GM21619 (cell line): ENCODE data around the gene OR2B2.

Experiments used
- ATAC-seq: cut with Tn5 transposase; IDR thresholded peaks from one replicate; pipeline ENCODE4 v1.9.1; 2021; ENCODE audit not compliant: unreplicated experiment

Gene OR2B2

GRCh38 chr6:27893836-27894807 lies 18.1 kb downstream of the OR2B2 start:
- no peak for ATAC-seq

DNA sequence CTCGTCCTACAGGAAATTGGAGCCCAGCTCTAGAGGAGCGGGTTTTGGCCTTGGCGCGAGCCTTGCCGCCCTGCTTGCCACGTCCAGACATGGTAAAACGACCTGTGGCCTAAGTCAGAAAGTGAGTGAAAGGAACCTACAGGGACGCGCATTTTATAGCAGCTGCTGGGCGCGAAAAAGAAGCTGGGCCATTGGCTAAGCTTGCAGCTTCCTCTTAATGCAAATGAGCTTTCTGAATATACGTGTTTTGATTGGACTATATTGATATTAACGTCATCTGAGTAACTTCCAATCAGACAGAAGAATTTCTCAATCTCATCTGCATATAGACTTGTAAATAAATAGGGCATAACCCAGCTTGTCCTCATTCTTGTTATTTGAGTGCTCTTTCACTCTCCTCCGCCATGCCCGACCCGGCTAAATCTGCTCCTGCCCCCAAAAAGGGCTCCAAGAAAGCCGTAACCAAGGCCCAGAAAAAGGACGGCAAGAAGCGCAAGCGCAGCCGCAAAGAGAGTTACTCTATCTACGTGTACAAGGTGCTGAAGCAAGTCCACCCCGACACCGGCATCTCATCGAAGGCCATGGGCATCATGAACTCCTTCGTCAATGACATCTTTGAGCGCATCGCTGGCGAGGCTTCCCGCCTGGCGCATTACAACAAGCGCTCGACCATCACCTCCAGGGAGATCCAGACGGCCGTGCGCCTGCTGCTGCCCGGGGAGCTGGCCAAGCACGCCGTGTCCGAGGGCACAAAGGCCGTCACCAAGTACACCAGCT lies 18.9 kb downstream of the OR2B2 start:
- peak; percentile 47 for ATAC-seq

DNA sequence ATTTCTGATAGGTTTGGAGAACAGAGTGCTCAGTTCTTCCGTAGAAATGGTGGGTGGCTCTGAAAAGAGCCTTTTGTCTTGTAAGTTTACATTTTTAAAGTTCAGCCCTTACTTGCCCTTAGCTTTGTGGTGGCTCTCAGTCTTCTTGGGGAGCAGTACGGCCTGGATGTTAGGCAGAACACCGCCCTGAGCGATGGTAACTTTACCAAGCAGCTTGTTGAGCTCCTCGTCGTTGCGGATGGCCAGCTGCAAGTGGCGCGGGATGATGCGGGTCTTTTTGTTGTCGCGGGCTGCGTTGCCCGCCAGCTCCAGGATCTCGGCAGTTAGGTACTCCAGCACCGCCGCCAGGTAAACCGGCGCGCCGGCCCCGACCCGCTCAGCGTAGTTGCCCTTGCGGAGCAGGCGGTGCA lies 19.5 kb downstream of the OR2B2 start:
- ATAC-seq, result no peak

DNA sequence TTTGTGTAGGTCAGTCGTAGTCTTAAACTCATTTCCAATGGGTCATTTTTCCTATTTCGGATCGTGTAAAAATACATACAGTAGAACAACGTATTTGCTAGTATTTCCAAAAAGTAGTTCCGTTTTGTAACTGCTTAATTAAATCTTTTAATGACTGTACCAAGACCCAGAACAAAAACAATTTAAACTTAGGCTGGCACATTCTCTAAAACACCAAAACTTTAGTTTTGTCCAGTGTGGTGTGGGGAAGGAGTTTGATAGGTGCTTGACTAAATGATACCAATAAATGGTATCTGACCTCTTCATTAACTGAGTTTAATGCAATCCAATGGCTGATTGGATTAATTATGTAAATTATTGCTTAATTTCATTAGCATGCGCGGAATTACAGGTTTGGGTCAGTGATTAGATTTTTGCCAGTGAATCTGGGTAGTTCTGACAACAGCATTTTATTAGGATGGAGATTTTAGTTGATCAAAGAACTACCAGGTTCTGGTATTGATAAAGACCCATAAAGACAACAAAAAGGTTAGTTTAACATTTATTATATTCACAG lies 20.8 kb downstream of the OR2B2 start:
- no peak for ATAC-seq

GRCh38 chr6:27890445-27891319 lies 21.5 kb downstream of the OR2B2 start:
- peak; percentile 42 for ATAC-seq

- ATAC-seq, result no peak
These were observed 22.4 kb downstream of the OR2B2 start for GRCh38 chr6:27889628-27890444.

DNA sequence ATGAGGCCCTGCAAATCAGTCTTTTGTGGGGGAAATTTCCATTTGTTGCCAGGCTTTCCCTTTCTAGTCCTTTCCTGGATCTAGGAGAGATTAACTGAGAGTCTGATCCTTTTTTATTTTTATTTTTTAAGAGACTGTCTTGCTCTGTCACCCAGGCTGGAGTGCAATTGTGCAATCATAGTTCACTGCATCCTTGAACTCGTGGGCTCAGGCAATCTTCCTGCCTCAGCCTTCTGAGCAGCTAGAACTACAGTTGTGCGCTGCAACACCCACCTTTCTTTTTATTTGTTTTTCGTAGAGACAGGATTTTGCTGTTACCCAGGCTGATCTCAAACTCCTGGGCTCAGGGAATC lies 22.9 kb downstream of the OR2B2 start:
- ATAC-seq, result no peak

DNA sequence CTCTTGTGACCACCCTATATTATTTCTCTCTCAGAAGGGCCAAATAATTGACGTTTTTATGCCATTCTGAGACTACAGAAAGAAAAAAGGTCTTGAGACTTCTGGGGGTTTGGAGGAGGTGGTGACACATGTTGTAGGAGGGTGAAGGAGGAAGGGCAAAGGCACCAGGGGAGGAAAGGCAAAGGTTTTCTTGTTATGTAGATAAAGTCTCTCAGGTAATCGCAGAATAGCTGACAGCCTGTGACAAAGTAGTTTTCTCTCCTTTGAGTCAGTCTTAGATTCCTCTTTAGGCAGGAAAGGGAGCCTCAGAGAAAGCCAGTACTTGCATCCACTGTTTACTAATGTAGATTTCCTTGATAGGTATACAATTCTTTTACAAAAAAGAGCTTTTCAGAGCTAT lies 23.6 kb downstream of the OR2B2 start:
- ATAC-seq, result no peak

DNA sequence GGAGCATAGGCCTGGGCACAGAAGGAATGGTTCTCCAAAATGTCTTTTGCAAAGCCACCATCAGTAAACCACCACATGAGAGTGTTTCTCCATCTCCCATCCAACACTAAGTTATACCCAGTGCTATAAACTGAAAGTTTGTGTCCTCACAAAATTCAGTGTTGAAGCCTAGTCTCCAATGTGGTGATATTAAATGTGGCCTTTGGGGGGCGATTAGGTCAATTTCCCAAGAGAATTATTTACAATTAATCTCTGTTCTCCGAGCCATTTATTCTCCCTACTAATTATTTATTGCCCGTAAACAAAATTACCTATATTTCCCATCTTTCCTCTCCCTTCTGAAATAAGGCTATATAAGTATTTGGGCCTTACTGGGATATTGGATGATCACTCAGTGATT lies 26.1 kb downstream of the OR2B2 start:
- ATAC-seq, result no peak

DNA sequence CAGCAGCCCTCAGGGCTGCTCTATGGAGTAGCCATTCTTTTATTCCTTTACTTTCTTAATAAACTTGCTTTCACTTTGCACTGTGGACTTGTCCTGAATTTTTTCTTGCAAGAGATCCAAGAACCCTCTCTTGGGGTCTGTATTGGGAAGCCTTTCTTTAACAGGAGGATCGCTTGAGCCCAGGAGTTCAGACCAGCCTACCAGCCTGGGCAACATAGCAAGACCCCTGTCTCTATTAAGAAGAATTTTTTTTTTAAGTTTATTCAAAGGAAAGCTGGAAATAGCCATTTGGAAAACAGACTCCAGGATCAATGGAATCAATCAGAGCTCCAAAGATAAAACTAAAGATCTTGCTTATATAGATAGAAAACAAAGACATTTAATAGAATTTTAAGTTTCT lies 29.1 kb downstream of the OR2B2 start:
- no peak for ATAC-seq

- no peak for ATAC-seq
These were observed 29.6 kb downstream of the OR2B2 start for GRCh38 chr6:27882624-27883023.

GRCh38 chr6:27879837-27880236 lies 32.4 kb downstream of the OR2B2 start:
- ATAC-seq, result no peak

DNA sequence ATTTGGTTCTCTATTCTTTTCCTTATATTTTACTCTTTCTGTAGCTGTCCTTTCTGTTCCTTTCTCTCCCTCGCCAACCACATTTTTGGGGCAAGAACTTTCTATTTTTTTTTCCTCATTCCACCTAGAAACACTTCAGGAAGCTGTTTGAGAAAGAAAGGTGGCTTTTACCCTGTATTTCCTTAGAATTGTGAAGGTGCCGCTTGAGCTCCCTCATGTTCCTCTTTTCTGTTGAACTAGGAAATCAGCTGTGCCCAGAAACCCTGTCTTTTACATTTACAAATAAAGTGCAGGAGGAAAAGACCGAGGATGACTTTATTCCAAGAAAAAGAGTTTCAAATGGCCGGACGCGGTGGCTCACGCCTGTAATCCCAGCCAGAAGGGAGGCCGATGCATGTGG lies 38.2 kb downstream of the OR2B2 start:
- no peak for ATAC-seq

DNA sequence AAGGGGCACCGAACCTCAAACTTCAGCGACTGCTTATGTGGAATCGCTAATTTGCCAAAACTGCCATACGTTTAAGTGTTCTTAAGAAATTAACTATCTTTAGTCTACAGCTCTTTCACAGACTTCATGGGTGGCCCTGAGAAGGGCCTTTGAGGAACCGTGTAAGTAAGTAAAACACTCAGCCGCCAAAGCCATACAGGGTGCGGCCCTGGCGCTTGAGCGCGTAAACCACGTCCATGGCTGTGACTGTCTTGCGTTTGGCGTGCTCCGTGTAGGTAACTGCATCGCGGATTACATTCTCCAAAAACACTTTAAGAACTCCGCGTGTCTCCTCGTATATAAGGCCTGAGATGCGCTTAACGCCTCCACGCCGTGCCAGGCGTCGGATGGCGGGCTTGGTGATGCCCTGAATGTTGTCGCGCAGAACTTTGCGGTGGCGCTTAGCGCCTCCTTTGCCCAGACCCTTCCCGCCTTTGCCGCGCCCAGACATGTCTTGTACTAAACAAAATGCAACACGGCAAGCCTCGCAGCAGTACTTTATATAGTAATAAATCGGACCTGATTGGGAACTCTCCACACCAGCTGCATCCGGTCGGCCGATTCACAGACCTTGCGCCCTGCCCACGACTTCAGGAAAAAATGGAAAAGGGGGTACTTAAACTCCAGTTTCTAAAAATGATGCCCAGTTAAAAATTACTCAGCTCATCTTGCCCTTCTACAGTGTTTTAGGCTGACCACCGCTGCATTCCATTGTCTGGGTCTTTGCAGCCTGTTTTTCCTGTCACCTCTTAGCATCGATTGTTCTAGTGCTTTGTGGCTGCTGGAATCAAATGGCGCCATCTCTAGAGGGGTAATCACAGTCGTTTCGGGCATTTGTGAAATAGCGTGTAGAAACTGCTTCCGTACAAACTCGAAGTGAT lies 38.9 kb downstream of the OR2B2 start:
- ATAC-seq, result peak; percentile 34

- peak; percentile 14 for ATAC-seq
These were observed 39.6 kb downstream of the OR2B2 start for GRCh38 chr6:27872642-27873020.

GRCh38 chr6:27871924-27872638 lies 40.1 kb downstream of the OR2B2 start:
- ATAC-seq, result peak; percentile 49

DNA sequence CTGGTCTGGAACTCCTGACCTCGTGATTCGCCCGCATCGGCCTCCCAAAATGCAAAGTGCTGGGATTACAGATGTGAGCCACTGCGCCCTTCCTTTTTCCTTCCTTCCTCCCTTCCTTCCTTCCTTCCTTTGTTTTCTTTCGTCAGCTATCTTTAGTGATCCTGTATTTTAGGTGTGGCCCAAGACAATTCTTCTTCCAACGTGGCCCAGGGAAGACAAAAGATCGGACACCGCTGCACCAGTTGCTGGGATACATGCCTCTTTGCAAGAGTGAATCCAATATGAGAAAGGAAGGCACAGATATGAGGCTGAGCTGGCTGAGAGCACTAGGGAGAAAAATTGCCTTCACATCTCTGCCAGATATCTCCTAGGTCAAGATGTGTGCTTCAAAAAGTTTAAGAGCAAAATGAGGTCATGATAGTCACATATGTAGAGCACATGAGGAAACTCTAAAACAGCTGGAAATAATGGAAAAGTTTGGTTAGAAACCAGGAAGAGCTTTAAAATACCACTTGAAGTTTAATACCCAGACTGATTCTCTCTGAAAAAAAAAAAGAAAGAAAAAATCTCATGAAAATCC lies 41.8 kb downstream of the OR2B2 start:
- no peak for ATAC-seq

- no peak for ATAC-seq
These were observed 43.9 kb downstream of the OR2B2 start for GRCh38 chr6:27868311-27868710.
